HG02623 (cell line): ENCODE data around the gene UROC1.

ENCODE experiments used
- ATAC-seq: cut with Tn5 transposase; IDR thresholded peaks from one replicate; pipeline ENCODE4 v1.9.1; 2021; ENCODE audit warnings: moderate library complexity; ENCODE audit not compliant: unreplicated experiment

Gene UROC1

DNA sequence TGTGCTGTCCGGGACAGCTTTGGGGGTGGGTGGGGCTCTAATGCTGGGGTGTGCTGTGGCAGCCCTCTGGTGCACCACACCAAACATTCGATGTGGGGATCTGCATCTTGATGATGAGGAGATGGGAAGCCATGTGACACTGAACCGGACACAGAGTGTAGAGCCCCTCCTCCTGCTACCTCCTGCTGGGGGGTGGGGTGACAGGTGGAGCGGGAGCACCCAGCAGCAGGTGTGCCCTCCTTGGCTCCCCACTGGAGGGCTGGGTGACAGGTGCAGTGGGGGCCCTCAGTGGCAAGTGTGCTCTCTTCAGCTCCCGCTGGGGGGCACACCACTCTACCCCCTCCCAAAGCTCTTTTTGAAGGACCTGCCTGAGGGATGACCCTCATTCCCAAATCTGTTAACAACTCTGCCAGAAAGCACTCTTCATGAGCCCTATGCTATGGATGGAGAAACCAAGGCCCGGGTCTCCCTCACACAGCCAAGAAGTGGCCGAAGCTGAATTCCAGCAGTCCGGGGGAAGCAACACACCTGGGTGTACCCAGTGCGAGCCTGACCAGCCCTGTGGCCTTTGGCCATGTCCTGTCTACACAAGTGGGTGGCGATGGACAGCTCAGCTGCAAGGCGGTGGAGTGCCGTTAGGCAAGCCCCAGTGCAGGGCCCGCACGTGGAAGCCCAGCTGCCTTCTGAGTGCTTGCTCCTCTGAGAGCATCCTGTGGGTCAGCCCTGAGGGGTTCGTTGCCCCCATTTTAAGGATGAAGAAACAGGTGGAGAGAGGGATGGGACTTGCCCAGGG, 609 bp upstream of the UROC1 start:
- no peak for ATAC-seq

DNA sequence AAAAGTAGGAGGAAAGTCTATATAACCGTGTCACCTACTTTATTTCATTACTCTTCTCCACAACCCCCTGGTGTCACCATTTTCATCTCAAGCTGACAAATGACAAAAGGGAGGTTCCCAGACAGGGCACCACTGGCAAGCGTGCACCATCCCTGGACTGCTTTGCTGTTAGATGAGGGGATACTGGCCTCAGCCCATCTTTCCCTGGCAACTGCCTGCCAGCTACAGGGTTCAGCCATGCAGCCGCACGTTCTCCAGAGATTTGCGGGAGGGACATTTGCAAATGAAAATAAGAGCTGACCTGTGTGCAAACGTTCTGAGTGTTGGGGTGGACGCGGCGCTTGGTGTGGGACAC, 660 bp downstream of the UROC1 start:
- no peak for ATAC-seq

GRCh38 chr3:126516152-126516935, 1.2 kb downstream of the UROC1 start:
- ATAC-seq: no peak

- ATAC-seq: no peak
These were observed 2.4 kb downstream of the UROC1 start for GRCh38 chr3:126515066-126515706.

DNA sequence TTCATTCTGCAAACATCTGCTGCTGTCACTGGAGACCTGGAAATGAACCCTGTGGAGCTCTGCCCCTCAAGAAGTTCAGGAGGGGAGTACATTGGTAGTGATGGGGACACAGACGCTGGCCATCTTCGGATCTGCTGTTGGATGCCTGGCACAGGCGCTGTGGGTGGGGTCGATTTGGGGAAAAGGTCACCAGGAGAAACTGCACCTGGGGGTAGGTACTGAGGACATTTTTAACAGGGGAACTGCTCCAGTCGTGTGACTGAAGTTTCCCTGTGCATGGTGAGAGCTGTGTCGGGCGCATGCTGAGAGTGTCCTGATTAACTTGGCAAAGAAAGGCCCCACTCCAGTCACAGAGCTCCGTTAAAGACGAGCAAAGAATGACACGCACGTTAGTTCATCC, 3.4 kb downstream of the UROC1 start:
- no peak for ATAC-seq

DNA sequence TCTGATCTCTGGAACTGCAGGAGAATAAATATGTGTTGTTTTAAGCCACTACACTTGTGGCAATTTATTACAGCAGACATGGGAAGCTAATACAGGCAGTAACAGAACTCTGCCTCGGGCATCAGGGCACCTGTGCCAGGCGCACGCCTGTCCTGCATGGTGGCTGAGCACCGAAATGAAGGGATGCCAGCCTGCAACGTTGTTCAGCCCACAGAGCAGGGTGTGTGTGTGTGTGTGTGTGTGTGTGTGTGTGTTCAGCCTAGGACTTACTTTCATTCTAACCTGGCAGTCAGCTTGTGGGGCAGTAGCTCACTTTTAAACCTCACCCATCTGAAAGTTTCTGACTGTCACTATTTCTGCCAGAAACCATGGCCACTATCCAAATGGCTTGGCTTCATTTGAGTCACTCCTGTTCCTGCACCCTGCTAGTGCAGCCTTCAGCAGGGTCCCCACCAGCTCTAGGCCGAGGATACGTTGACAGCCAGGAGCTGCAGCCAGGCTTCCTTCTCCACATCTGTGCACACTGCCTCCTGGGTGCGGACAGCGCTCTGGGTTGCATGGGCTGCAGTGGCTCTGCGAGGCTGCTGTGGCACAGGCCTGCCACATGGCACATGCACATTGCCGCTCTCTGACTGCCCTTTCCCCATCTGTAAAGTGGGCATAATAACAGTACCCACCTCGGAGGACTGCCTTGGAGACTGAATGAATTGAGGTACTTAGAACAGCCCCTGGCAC, 4.5 kb downstream of the UROC1 start:
- no peak for ATAC-seq

DNA sequence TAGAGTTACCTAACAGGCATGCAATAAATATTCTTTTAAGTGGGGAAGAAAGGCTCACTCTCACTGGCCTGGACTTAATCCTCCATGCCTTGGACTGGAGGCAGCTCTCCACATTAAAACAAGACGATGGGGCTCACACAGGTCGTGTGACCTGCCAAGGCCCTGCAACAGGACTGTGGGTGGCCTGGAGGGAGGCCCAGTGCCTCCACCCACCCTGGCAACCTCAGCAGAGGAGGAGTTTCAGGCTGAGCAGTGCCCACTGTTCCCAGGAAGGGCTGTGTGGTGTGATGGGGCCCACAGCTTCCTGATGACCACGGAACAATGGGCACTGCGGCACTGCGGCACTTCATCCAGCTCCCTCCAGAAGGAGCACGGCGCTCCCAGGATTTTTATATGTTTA, 5.5 kb downstream of the UROC1 start:
- no peak for ATAC-seq

DNA sequence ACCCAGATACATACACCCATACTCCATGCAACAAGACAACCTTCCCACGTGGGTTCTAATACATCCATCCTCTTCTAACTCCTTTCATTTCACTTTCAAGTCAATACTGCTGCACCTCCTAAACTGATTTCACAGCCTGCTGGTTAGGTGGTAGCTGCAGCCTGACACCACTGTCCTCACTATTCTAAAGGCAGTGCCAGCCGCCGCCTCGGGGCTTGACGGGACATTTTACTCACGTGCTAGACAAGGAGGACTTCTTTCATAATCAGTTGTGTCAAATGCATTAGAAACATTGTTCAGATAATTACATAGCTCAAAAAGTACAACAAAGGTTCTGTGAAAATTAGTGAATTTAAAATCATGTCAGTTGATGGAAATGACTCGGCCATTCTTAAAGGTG, 6.3 kb downstream of the UROC1 start:
- no peak for ATAC-seq

- no peak for ATAC-seq
These were observed 7.2 kb downstream of the UROC1 start for GRCh38 chr3:126510308-126510910.

DNA sequence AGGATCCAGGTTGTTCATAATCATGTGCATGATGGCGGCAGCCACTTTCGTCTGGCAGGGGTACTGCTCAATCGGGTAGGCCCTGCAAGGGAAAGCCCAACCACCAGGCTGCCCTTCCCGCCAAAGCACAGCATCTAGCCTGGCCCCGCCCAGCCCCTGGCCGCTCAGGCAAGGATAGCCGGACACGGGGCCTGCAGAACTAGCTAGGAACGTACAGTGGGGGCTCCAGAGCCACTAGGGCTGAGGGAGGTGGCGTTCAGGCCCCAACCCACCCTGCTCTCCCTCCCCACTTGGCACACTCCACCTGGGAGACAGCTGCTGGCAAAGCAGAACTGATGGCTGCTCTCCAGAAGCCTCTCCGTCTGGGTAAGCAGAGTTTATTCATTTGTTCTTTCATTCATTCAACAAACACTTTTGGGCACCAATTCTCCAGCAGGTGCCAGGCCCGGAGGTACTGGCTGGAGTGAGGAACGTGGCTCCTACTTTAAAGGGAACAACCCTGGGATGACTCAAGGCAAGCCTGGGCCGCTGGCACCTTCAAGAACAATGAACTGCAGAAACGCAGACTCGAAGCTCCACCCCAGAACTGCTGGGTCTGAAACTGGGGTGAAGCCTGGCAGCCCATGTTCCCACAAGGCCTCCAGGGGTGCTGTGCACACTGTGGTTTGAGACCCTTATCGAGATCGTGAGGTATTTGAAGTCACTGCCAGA, 7.8 kb downstream of the UROC1 start:
- no peak for ATAC-seq

DNA sequence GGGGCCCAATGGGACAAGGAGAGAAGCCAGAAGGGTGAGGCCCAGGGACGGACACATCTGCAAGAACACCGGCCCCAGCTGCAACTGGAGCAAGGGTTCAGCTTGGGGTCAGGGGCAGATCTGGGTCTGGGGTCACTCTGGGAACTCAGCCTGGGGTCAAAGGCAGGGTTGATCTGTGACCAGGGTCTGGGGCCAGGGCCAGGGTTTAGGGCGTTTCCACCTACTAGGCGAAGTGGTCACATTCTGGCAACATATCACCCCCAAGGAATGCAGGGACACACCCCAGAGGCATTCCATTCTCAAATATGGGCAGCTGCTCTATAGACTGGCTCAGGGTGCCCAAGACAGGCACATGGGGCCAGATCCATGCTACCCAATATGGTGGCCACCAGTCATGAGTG, 9.0 kb downstream of the UROC1 start:
- ATAC-seq: no peak

- no peak for ATAC-seq
These were observed 9.7 kb downstream of the UROC1 start for GRCh38 chr3:126507886-126508285.

- ATAC-seq: no peak
These were observed 13.9 kb downstream of the UROC1 start for GRCh38 chr3:126503701-126504100.

DNA sequence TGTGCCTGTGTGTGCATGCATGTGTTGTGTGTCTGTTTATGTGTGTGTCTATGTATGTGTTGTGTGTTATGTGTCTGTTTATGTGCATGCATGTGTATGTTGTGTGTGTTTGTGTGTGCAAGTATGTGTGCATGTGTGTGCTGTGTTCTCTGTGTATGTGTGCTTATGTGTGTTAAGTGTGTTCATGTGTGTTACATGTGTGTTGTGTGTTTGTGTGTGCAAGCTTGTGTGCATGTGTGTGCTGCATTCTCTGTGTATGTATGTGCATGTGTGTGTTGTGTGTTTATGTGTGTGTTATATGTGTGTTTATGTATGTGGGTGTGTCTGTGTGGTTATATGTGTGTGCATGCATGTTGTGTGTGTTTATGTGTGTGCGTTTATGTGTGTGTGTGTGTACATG, 14.9 kb downstream of the UROC1 start:
- no peak for ATAC-seq

DNA sequence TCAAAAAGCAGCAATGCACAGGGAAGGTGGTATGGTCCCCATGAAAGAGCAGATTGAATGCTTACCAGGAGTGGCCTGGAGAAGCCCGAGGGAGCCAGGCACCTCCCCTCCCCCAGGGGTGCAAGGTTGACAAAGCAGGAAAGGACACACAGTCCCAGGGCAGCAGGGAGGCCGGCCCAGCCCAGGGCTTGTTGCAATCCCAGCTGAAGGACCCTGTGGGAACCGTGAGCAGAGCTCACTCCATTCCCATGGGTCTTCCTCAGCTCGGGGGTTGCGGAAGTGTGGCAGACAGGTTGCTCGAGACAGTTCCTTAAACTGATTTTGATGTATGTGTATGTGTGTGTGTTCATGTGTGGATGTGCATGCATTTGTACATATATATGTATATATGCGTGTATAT, 15.8 kb downstream of the UROC1 start:
- ATAC-seq: no peak

- ATAC-seq: no peak
These were observed 16.5 kb downstream of the UROC1 start for GRCh38 chr3:126501054-126501453.

DNA sequence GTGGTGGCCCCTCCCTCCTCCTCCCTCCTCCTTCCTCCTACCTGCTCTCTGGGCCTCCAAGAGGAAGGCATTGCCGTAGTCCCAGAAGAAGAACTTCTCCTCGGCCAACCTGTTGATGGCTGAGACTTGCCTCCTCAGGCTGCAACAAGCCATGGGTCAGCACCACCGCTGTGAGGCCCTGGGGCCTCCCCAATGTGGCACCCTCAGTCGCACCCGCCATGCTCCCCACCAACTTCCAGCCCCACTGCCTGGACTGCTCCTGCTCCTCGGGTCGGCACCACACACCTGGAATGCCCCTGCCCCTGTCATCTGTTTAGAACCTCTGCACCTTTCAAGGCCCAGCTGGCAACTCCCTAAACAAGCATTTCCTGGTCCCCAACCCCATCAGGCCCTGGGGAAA, 17.6 kb downstream of the UROC1 start:
- ATAC-seq: no peak

- no peak for ATAC-seq
These were observed 18.2 kb downstream of the UROC1 start for GRCh38 chr3:126499401-126499800.

DNA sequence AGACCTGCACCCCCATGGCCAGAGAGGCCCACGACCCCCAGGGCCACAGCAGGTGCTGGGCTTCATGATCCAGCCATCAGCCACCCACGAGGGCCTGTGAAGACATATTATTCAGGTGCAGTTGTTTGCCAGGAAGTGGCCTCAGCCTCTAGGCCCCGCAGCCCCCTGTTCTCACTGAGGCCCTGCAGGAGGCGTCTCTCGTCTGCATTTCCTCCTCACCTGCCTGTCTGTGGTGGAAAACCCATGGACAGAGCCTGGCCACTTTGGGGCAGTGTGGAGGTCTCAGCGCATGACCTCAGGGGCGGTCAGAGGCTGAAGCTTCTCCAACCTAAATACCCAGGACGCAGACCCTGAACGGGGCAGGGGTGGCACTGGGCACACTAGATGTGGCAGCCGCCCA, 18.6 kb downstream of the UROC1 start:
- ATAC-seq: no peak

DNA sequence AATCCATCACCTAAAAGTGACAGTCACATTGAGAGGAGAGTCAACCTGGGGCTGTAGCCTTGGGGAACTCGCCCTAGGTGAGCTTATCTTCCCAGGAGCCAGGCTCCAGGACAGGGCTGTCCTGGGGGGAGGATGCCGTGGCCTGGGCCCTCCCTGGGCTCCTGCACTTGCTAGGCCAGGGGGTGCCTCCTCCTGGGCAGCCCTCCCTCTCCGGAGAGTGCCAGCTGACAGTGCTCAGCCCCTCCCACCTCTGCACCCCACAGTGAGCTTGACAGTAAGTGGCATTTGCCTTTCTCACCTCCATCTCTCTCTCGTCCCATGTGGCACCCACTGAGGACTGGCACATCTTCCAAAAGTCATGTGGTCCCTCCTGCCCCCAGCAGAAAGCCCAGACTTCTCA, 19.1 kb downstream of the UROC1 start:
- no peak for ATAC-seq
